HL-60/S4 (cell line): ENCODE data around the gene TTC24.
"Not testable (repeated sequence)": the region's sequence is repeated elsewhere in the genome, so short reads cannot be mapped to it uniquely, and the experiment has no call there.

Experiments used
- in situ Hi-C: fragments of 300-500 bp; cut with MboI; formaldehyde crosslinking; loops from 2 replicates; pipeline ENCODE4 v1.14.3; 2022; ENCODE audit warnings: low sequenced_read_pairs

The TTC24 gene

DNA sequence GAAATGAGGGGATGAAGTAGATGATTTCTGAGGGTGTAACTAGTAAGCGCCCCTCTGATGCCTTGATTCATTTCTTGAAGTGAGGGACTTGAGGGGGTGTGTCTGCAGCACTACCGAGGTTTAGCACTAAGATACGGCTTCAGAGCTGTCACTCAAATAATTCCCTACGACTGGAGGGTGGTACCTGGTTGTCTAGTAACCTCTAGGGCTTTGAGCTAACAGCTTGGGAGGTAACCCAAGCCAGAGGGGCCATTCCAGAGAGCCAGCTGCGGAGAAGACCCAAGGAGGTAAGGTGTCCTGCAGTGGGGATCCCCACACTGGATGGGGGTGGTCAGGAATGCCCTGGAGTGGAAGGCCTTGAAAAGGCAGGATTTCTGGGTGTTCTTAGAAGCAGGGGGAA is at the start of gene TTC24:
TTC24 (plus strand) TSS at position 252 of the 400 bp plus-strand sequence. CDS start 1,642 bp downstream, outside the sequence.
- in situ Hi-C loops, result no loop called here

DNA sequence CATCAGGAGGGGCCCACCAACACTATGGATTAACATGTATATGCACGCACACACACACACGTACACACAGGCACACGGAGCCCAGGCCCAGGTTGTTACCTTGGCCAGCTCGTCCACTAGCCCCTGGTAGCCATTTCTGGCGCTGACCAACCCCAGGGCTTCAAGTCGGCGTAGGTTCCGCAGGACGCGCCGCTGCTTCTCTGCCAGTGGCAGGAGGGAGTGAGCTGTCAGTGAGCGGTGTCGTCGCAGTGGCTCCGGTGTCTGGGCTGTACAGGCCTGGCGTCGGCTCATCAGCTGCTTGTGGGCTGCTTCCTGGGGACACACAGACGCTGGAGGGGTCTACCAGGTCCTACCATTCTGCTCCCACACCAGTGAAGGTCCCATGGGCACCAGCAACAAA is 49.5 kb upstream of the TTC24 start:
- in situ Hi-C loops, result no loop called here

DNA sequence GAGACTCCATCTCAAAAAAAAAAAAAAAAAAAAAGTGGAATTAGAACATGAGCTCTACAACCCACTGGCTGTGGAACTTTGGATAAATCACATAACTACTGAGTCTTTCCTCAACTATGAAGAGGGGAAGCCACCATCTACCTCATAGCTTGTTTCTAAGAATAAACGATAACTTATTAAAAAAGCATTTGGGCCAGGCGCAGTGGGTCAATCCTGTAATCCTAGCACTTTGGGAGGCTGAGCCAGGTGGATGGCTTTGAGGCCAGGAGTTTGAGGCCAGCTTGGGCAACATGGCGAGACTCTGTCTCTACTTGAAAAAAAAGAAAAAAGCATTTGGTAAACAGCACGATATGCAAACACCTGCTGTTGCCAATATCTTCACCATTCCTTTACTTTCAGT is 47.1 kb upstream of the TTC24 start:
- in situ Hi-C loops, result no loop called here

DNA sequence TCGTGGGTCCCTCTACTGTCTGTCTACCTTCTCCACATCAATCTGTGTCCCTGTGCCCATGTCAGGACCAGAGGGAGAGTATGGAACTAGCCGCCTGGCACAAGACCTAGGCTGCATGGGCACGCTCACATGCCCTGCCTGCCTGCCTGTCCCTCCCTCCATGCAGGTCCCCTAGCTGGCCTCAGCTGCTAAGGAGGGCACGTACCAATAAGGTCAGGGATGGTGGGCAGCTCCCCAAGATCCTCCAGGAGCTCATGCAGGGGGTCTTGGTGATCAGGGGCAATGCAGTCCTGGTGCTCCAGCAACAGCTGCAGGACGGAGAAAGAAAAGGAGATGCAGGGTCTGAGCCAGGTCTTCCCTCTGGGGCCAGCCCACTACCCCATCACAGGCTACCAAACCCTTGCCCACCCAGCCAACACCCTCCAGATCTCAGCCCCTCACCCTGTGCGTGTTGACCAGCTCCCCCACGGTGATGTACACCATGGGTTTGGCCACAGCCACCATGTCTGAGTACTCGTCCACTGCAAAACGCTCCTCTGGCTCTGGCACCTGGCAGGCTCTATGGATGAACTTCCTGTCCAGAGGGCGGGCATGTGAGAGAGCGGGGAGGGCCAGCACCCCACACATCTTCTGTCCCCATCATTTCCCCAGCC is 45.8 kb upstream of the TTC24 start:
- in situ Hi-C loops, result no loop called here

DNA sequence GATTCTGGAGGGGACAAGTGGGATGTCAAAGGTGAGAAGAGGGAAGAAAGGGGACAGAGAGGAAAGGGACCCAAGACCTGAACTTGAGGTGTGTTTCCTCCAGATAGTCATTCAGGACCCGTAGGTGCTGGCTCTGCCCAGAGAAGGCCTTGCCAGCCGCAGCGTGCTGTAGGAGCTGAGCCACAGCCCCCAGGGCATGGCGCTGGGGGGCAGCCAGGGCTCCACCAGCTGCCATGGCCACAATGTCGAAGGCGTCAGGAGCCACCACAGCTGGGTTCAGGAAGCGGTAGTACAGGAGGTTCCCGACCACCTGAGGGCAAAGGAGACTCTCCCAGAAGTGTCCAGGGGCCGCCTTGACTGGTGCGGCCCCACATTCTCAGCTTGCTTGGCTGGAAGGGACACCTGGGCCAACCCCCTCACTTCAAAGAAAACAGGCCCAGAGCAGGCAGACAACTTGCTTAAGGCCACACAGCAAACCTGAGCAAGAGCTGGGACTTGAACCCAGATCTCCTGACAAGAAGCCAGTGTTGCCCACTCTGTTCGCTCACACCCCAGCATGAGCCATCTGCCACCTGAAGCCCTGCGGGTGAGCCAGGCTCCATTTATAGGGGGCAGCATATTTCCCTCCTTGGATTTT is 45.0 kb upstream of the TTC24 start:
- in situ Hi-C loops, result no loop called here

DNA sequence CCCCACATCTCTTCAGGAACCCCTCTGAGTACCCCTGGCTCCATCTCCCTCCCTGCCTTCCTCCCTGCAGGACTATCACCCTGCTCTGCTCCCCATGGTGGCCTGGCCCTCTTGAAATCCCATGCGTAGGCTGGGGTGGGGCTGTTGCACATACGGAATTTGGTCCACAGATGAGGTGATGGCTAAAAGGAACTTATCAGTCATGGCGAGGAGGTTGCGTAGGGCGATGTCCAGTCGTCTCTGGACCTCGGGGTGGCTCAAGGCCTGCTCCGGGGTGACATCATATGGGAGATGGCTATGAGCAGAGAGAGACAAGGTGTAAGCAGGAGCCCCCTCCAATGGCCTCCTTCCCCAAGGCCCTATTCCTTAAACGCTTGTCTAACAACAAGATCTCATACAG is 42.5 kb upstream of the TTC24 start:
- in situ Hi-C loops, result no loop called here

DNA sequence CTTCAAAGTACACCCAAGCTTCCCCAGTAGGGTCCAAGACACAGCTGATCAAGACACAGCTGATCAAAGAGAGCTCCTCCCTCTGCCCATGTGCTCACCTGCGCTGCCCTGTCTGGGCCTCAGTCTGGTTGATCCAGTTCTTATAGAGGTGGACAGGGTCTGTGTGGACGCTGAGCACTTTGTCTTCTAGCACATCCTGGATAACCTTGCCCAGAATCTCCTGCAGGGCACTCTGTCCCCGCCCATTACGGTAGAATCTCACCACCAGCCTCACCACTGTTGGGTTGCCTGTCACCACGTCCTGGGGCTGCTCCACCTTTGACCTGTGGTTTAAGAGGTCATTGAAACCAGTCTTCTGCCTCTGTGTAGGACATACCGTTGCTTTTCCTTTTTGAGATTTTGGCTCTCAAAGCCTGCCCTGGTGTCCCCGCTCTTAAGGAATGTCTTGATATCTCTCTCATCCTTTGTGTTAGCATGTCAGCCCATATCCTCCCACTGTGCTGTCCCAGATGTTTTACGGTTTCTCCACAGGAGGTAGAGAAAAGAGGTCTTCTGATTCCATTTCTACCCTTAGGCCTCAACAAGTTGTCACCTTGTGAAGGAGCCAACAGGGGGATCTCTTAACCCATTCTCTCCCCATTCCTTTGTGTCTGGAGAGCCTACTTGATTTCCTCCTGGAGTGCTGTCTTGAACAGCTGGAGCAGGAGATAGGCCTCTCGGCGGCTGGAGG is 40.6 kb upstream of the TTC24 start:
- in situ Hi-C loops, result no loop called here

DNA sequence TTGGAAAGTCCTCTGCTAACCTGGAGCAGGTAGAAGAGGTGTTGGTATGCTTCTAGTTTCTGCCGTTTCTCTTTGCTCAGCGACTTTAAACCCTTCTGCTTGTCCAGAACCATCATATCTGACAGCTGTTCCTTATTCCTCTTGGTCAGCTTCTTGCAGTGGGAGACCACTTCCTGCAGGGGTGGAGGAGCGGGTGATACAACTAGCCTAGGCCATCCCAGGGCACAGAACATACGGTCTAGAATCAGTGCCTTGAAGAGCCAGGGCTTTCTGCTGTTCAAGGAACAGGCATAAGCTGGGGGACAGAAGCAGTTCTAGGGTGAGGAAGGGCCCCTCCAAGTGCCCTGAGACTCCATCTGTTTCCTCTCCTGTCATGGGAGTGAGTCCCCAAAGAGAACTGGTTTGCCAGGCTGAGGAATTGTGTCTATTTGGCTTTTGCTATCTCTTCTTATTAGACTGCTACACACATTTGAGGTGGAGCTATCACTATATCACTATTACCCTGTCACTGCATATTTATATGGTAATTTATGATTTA is 39.6 kb upstream of the TTC24 start:
- in situ Hi-C loops, result no loop called here

DNA sequence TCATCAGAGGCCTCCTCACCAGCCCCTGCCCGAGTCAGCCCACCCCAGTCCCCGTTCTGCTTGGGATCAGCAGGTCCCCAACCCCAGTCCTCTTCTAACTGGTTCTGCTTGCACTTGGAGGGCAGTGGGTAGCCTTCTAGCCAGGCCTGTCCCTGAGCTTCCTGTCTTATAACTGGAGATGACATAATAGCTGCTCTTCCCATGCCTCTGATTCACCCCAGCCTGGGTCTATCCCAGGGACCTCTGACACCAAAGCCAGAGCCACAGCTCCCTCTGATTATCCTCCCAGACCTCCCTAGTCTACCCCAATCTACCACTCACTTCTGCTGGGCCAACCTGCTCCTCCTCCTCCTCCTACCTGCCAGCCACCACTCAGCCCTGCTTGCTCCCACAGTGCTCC is 38.6 kb upstream of the TTC24 start:
- in situ Hi-C loops, result no loop called here

DNA sequence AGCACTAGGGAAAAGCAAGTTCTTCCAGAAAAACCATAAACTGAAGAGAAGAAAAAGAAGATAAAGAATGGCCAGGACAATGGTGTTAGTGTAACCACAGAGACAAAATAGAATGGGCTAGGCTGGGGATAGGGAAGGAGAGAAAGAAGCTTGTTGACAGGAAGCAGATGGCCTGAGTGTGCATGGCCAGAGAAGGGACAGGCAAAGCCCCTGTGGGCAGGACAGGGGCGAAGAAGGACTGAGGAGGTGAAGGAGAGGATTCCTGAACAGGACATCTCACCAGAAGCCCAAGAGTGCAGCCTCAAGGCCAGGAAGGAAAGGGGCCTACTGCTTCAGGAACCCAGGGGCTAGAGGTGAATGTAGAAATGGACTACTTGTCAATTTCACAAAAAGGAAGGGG is 36.5 kb upstream of the TTC24 start:
- in situ Hi-C loops, result no loop called here

DNA sequence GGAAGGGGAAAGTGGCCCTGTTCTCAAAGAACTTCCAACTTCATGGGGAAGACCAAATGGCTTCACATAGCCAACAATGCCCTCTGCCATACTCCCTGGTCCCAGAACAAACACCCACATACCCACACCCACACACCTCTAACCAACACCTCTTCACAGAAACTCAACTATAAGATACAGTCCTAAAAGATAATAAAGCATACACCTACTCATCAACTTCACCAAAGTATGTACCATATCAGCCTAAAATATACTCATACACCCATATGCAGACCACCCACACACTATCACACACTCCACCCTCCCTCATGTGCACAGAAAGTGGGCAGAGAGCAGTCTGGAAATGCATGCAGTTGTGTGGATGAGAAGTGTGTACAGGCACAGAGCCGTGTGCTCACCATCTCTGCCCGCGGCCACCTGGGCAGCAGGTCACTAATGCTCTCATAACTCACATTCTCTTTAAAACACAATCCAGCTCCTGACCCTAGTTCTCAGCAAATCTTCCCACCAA is 34.9 kb upstream of the TTC24 start:
- in situ Hi-C loops, result no loop called here

DNA sequence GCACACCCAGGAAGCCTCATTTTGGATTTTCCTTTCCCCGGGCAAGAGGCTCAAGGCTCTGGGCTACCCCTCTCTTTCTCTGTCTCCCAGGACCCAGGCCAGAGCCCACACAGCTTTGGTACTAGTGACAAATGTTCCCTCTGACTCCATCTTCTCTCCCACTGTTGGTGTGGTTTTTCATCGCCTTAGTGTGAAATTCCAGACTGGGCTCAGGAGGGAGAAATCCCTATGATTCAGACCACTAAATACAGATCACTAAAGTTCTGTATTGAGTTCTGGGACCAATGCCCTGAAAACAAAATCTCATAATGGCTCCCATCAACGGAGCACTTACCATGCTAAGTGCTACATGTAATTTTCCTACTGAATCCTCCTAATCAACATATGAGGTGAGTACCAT is 33.3 kb upstream of the TTC24 start:
- in situ Hi-C loops, result no loop called here

DNA sequence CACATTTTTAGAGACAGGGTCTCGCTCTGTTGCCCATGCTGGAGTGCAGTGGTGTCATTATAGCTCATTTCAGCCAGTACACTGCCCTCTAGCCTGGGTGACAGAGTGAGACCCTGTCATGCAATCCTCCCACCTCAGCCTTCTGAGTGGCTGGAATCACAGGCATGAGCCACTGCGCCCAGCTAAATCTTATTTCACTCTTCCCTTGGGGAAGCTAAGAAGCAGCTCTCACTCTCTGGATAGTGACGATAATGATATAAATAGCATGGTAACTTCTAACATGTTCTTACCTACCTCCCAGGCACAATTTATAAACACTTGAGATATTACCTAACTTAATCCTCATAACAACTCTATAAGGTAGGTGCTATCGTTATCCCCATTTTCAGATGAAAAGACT is 32.1 kb upstream of the TTC24 start:
- in situ Hi-C loops, result no loop called here

DNA sequence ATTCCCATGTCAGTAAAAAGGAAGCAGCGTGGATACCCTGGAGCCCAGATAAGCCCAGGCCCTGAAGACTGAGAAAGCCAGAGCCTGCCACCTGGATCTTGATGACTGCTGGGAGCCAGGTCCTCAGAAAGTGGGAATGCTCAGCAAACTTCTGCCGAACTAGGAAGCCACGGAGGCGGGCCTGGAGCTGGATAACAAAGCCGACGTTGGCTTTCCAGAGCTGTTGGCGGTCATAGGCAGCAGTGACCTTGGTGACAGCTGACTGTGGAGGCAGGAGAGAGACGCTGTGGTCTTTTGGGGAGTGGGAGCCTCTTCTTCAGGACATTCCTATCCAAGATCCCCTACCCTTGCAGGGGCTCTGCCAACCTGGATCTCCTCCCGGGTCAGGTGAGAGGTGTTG is 31.5 kb upstream of the TTC24 start:
- in situ Hi-C loops, result no loop called here

DNA sequence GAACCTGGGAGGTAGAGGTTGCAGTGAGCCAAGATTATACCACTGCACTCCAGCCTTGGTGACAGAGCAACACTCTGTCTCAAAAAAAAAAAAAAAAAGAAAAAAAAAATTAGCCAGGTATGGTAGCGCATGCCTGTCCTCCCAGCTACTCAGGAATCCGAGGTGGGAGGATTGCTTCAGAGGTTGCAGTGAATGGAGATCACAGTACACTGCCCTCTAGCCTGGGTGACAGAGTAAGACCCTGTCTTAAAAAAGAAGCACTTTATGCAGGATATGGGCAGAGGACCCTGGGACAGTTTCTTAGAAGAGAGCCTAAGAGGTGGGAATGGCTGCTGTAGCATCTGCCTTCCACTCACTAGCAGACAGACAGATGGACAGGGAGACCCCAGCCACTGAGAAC is 30.1 kb upstream of the TTC24 start:
- in situ Hi-C loops, result no loop called here

DNA sequence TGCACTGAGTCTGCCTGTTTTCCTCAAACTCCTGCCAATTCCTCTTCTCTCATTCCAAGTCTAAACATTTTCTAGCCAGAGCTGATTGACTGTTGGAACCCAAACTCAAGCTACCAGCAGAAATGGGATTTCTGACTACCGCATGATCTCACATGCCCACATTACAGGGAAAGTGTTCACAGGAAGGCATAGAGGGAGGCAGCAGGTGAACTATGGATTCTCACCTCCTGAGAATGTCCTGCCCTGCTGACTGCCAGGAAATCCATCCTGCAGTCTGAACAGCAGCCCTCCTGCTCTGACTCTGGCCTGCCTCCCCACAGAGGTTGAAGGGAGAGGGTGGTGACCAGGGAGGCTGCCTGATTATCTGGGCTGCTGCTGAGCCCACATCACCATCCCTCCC is 29.7 kb upstream of the TTC24 start:
- in situ Hi-C loops, result no loop called here

DNA sequence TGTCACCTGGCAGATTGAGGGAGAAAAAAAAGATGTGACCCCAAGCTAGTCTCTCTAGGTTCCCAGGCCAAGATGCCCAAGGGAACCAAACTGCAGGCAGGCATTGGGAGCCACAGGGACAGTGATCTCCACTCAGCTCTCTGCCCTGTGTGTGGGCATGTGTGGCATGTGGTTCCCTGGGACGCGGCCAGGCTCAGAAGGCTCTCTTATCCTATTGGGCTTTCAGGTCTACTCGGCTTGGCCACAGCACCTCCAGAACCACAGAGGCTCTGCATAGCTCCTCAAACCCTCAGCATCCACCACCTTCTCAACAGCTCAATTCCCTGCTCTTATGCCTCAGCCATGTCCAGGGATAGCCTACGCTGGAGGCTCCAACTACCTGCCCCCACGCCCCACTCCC is 29.2 kb upstream of the TTC24 start:
- in situ Hi-C loops, result no loop called here

DNA sequence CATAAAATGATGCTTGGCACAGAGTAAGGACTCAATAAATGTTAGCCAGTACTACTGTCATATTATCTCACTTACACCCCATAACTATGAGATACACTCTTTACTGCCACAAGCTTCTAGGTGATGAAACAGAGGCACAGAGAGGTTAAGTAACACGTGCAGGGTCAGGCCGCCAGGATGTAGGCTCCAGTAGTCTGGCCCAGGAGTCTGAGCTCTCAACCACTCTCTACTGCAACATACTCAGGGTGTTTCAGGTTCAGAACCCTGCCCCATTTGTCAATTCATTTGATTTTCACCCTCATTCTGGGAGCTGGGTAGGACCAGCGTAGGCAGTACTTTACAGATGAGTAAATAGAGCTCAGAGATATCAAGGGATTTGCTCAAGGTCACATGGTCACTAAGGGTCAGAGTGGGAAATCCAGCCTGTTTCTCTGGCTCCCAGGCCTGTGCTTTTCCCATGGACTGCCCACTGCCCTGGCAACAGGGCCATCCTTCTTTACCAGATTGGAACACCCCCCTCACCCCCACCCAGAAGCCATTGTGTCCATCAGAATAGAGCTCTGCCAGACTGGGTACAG is 28.4 kb upstream of the TTC24 start:
- in situ Hi-C loops, result no loop called here

DNA sequence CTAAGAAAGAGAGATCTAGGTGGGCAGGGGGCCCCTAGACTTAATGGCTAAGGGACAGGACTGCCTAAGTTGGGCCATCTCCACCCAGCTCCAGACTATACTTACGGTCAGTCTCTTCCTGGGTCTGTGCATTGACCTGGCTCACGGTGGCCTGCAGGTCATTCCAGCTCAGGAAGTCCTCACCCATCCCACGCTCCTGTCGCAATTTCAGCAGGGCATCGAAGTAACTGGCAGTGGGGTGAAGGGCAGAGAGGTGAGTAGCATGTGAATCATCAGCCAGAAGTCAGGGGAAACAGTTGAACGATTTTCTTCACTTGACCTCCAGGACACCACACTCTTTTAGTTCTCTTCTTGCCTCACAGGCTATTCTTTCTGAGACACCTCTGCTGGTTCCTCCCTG is 27.7 kb upstream of the TTC24 start:
- in situ Hi-C loops, result no loop called here

DNA sequence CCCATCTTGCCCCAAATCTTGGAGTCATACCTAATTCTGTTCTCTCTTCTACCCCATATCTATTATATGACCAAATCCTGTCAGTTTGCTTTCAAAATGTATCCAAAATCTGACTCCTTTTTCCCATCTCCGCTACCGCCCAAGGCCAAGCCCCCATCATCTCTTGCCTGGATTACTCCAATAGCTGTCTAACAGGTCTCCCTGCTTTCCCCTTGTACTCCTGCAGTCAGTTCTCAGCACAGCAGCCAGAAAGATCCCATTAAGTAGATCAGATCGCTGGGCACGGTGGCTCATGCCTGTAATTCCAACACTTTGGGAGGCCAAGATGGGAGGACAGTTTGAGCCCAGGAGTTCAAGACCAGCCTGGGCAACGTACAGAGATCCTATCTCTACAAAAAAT is 27.0 kb upstream of the TTC24 start:
- in situ Hi-C loops, result no loop called here

DNA sequence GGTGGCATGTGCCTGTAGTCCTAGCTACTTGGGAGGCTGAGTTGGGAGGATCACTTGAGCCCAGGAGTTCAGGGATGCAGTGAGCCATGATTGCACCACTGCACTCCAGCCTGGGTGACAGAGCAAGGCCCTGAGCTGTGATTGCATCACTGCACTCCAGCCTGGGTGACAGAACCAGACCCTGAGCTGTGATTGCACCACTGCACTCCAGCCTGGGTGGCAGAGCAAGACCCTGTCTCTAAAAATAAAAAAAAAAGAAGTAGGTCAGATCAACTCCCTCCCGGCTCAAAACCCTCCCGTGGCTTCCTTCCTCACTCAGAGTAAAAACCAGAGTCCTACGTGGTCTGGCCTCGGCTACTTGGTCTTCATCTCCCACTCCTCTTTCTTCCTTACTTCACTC is 26.6 kb upstream of the TTC24 start:
- in situ Hi-C loops, result not testable (repeated sequence)
